PC-3 (cell line): Measurements from ENCODE around the gene TRIM45. TPM values are rescaled to one million over a fixed set of nuclear protein-coding genes. Genes with fewer than 3 reads are reported as not detected.

Experiments
- ATAC-seq: fragments of 200-7000 bp; cut with Tn5 transposase; 2 replicates; pipeline ENCODE4 v1.9.1; 2020; ENCODE audit warnings: mild to moderate bottlenecking, moderate library complexity
- BruUV-seq: library from RNA; stranded (reverse); fragments of 400-500 nt; replicated peaks from 2 replicates; lab custom pipeline; 2021; lab: Mats Ljungman, UMichigan
- CTCF ChIA-PET: fragments of 300-600 bp; sonication (Branson Sonifier 250); formaldehyde crosslinking; loops from one replicate; lab custom pipeline; 2022; ENCODE audit warnings: antibody characterized with exemption; lab: Charles Lee
- POLR2A ChIA-PET: fragments of 300-600 bp; sonication (Branson Sonifier 250); formaldehyde crosslinking; loops from one replicate; lab custom pipeline; 2022; ENCODE audit warnings: antibody characterized with exemption; ENCODE audit not compliant: unreplicated experiment; lab: Charles Lee
- DNase-seq: peaks from one replicate; pipeline ENCODE4 v3.0.0-alpha.2; 2015
- H2AFZ ChIP-seq: fragments of 300-600 bp; sonication (generic); 2 replicates; pipeline ENCODE4 v1.6.0; 2016; ENCODE audit warnings: antibody characterized with exemption, low read length
- H3F3A ChIP-seq: fragments of 300-600 bp; sonication (generic); one replicate; pipeline ENCODE4 v1.6.0; 2017; ENCODE audit warnings: antibody characterized with exemption, low read length, control low read depth, mild to moderate bottlenecking; ENCODE audit not compliant: unreplicated experiment
- H3K27ac ChIP-seq: fragments of 300-600 bp; sonication (generic); 2 replicates; pipeline ENCODE4 v1.5.1; 2016; ENCODE audit warnings: mild to moderate bottlenecking, low read length
- H3K27me3 ChIP-seq: fragments of 300-600 bp; sonication (generic); 2 replicates; pipeline ENCODE4 v1.6.1; 2016; ENCODE audit warnings: low read length, mixed read lengths
- H3K36me3 ChIP-seq: fragments of 300-600 bp; sonication (generic); 2 replicates; pipeline ENCODE4 v1.6.1; 2016; ENCODE audit warnings: low read depth, mixed run types, low read length, mixed read lengths
- H3K4me1 ChIP-seq: fragments of 300-600 bp; sonication (generic); 2 replicates; pipeline ENCODE4 v1.5.1; 2016; ENCODE audit warnings: low read length; ENCODE audit not compliant: insufficient read depth
- H3K4me2 ChIP-seq: fragments of 300-600 bp; sonication (generic); 2 replicates; pipeline ENCODE4 v1.6.0; 2016; ENCODE audit warnings: low read length
- H3K4me3 ChIP-seq: fragments of 300-600 bp; sonication (generic); 2 replicates; pipeline ENCODE4 v1.5.1; 2016; ENCODE audit warnings: mild to moderate bottlenecking, low read length, mixed read lengths
- H3K79me2 ChIP-seq: fragments of 300-600 bp; sonication (generic); 2 replicates; pipeline ENCODE4 v1.6.1; 2017; ENCODE audit warnings: low read length, mixed read lengths
- H3K9ac ChIP-seq: fragments of 300-600 bp; sonication (generic); 2 replicates; pipeline ENCODE4 v1.6.0; 2016; ENCODE audit warnings: mild to moderate bottlenecking, low read length
- H3K9me2 ChIP-seq: fragments of 300-600 bp; sonication (generic); replicated peaks from 2 replicates; pipeline ENCODE4 v1.6.1; 2016; ENCODE audit warnings: mixed run types, low read length, mixed read lengths
- H3K9me3 ChIP-seq: fragments of 300-600 bp; sonication (generic); 2 replicates; pipeline ENCODE4 v1.6.1; 2016; ENCODE audit warnings: low read length, mixed read lengths
- H4K20me1 ChIP-seq: fragments of 300-600 bp; sonication (generic); 2 replicates; pipeline ENCODE4 v1.6.1; 2016; ENCODE audit warnings: low read length, mixed read lengths
- CTCF ChIP-seq: fragments of 300-600 bp; sonication (generic); conservative IDR thresholded peaks from 2 replicates; pipeline ENCODE4 v1.5.1; 2017; ENCODE audit warnings: antibody characterized with exemption, low read depth, mild to moderate bottlenecking, low read length
- EZH2 ChIP-seq: fragments of 300-600 bp; sonication (generic); IDR thresholded peaks from one replicate; pipeline ENCODE4 v1.6.1; 2017; ENCODE audit warnings: antibody characterized with exemption, mild to moderate bottlenecking, low read length; ENCODE audit not compliant: unreplicated experiment
- EZH2phosphoT487 ChIP-seq: fragments of 300-600 bp; sonication (generic); IDR thresholded peaks from 2 replicates; pipeline ENCODE4 v1.6.1; 2018; ENCODE audit warnings: mild to moderate bottlenecking, antibody characterized with exemption, low read length, borderline replicate concordance
- intact Hi-C: fragments of 100-400 bp; cut with micrococcal nuclease; formaldehyde crosslinking; loops from 2 replicates; pipeline ENCODE4 v1.9.0; 2023
- total RNA-seq: library from RNA; depleted of rRNA; stranded (reverse); fragments of >200 nt; gene quantifications from 2 replicates; pipeline ENCODE4 v1.2.3, GENCODE V29; 2014

The TRIM45 gene
- total RNA-seq, 1 experiment from 2014 or later, result 4.3 TPM

- BruUV-seq, result no TSS peak
- no peak for TF ChIP-seq EZH2
- TF ChIP-seq EZH2phosphoT487, result no peak
- no peak for TF ChIP-seq CTCF
Measured at GRCh38 chr1:117167402-117167801, 45.9 kb upstream of the TRIM45 start.

DNA sequence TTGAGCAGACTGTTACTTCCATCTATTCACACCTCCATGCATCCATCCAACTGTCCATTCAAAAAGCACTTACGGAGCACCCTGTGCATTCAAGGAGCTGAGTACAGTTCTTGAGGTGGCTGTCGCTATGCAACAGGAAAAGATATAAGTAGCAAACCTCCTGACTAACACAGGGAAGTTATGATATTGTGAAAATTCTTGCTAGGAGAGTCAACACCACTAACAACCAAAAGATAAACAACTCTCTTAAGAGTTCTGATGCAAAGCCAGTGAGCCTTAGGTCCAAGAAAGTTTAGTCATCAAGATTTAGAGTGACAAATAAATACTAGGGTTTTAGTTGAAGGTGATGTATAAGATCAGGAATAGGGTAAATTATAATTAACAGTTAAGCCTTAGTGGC lies 44.5 kb upstream of the TRIM45 start:
- Histone ChIP-seq H3F3A (peaks cover 4% of the 10 kb centered on the region), H3K79me2 (no peaks in the 10 kb centered on the region), H3K9me2 (no peaks in the 10 kb centered on the region), H3K9me3 (no peaks in the 10 kb centered on the region), H3K27me3 (no peaks in the 10 kb centered on the region), H3K9ac (no peak overlapping the region), H3K4me3 (no peak overlapping the region), H4K20me1 (no peaks in the 10 kb centered on the region), H3K27ac (peak overlapping the region; percentile 61), H3K36me3 (no peaks in the 10 kb centered on the region), H3K4me1 (peaks cover 58% of the 10 kb centered on the region), H3K4me2 (peak overlapping the region; percentile 16; the same call in 1 of the 2 replicates), H2AFZ (no peak overlapping the region)
- ATAC-seq (peak; percentile 85), DNase-seq (peak; percentile 93)
- ChIA-PET CTCF (interaction anchor here (0.6 kb wide), 1 partner anchor 442 kb away, joined by 5 read pairs; no protein-coding TSS in a partner anchor), POLR2A (no interaction called here)
- no TSS peak for BruUV-seq
- intact Hi-C loops, result loop anchor here (1.0 to 5.0 kb wide), 3 partner anchors 18 to 61 kb away; partner anchors contain the start of gene TRIM45
- TF ChIP-seq EZH2, result no peak
- TF ChIP-seq EZH2phosphoT487, result no peak
- no peak for TF ChIP-seq CTCF

More at GRCh38 chr1:117167402-117167801, 45.9 kb upstream of the TRIM45 start:
- DNase-seq (peak; percentile 57), ATAC-seq (no peak)
- Histone ChIP-seq H3K9me2 (no peaks in the 10 kb centered on the region), H3K4me2 (no peak overlapping the region), H3K36me3 (no peaks in the 10 kb centered on the region), H3K9ac (no peak overlapping the region), H3K27ac (0 out of 2 replicates have a peak overlapping the region, but pooled peaks have one; percentile 13), H3K27me3 (no peaks in the 10 kb centered on the region), H3K4me1 (peaks cover 45% of the 10 kb centered on the region), H3F3A (peaks cover 4% of the 10 kb centered on the region), H3K79me2 (no peaks in the 10 kb centered on the region), H2AFZ (no peak overlapping the region), H4K20me1 (no peaks in the 10 kb centered on the region), H3K9me3 (no peaks in the 10 kb centered on the region), H3K4me3 (no peak overlapping the region)
- ChIA-PET CTCF (no interaction called here), POLR2A (interaction anchor here (0.7 kb wide), 1 partner anchor 20 kb away, joined by 3 read pairs; no protein-coding TSS in a partner anchor)
- intact Hi-C loops, result loop anchor here (2.0 to 5.0 kb wide), 2 partner anchors 47 to 60 kb away; partner anchors contain the start of gene TRIM45

DNA sequence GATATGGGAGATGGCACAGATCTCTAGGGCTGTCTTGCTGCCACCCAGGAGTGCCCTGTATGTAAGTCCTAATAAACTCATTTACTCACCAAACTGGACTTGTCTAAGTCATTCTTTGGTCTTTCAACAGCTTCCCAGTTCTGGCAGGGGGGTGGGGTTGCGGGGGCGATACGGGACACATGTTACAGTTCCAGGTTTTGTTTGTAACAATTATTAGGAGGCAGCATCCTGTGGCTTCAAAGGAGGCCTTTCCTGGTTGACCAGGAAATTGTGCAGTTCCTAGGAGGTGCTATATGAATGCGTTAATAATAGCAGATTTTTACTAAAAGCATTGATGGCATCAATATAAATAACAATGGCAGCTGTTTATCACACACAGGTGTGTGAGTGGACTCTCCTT lies 42.7 kb upstream of the TRIM45 start:
- Histone ChIP-seq H3K27ac (no peak overlapping the region), H3K36me3 (no peaks in the 10 kb centered on the region), H2AFZ (no peak overlapping the region), H3K27me3 (no peaks in the 10 kb centered on the region), H3K4me1 (peaks cover 58% of the 10 kb centered on the region), H3F3A (peaks cover 4% of the 10 kb centered on the region), H3K4me2 (no peak overlapping the region), H3K79me2 (no peaks in the 10 kb centered on the region), H3K4me3 (no peak overlapping the region), H3K9ac (no peak overlapping the region), H3K9me2 (no peaks in the 10 kb centered on the region), H4K20me1 (no peaks in the 10 kb centered on the region), H3K9me3 (no peaks in the 10 kb centered on the region)
- POLR2A ChIA-PET, result no interaction called here
- CTCF ChIA-PET, result no interaction called here
- intact Hi-C loops, result loop anchor here (5.0 kb wide), 1 partner anchor 118 kb away; no protein-coding TSS in a partner anchor
- TF ChIP-seq EZH2phosphoT487 (no peak), CTCF (no peak)
- BruUV-seq, result no TSS peak
- ATAC-seq, result no peak
- no peak for DNase-seq
